GM19463 (cell line): ENCODE results near the gene TRAF1.

ENCODE experiments used
- ATAC-seq: cut with Tn5 transposase; IDR thresholded peaks from one replicate; pipeline ENCODE4 v1.9.1; 2021; ENCODE audit warnings: mild to moderate bottlenecking, moderate library complexity; ENCODE audit not compliant: unreplicated experiment

Gene TRAF1

GRCh38 chr9:120854596-120855327, 71.8 kb downstream of the TRAF1 start:
- no peak for ATAC-seq

GRCh38 chr9:120853198-120853597, 73.4 kb downstream of the TRAF1 start:
- ATAC-seq: no peak
